ENCODE data around the gene ABHD17C. TPM values are rescaled to one million over a fixed set of nuclear protein-coding genes. Genes with fewer than 3 reads are reported as not detected.

The ABHD17C gene
- total RNA-seq, 1 donor from 2014 or later: 9.3 TPM

GRCh38 chr15:80743189-80743833 is 48.2 kb downstream of the ABHD17C start:
- H3K27ac ChIP-seq: no peak overlapping the region
- DNase-seq (ENCODE audit: low spot score): no peak
- H3K36me3 Mint-ChIP-seq: peaks cover 4% of the 10 kb centered on the region
- peaks cover 16% of the 10 kb centered on the region for H3K9me3 Mint-ChIP-seq
- TF ChIP-seq, protein P1, sequence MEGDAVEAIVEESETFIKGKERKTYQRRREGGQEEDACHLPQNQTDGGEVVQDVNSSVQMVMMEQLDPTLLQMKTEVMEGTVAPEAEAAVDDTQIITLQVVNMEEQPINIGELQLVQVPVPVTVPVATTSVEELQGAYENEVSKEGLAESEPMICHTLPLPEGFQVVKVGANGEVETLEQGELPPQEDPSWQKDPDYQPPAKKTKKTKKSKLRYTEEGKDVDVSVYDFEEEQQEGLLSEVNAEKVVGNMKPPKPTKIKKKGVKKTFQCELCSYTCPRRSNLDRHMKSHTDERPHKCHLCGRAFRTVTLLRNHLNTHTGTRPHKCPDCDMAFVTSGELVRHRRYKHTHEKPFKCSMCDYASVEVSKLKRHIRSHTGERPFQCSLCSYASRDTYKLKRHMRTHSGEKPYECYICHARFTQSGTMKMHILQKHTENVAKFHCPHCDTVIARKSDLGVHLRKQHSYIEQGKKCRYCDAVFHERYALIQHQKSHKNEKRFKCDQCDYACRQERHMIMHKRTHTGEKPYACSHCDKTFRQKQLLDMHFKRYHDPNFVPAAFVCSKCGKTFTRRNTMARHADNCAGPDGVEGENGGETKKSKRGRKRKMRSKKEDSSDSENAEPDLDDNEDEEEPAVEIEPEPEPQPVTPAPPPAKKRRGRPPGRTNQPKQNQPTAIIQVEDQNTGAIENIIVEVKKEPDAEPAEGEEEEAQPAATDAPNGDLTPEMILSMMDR (IDR thresholded peaks at IDR 0.05): no peak
- TF ChIP-seq EZH2 (IDR thresholded peaks at IDR 0.05) (no peak), EZH2phosphoT487 (IDR thresholded peaks at IDR 0.05) (no peak)
- H3K4me1 ChIP-seq: peaks cover 32% of the 10 kb centered on the region
- no peaks in the 10 kb centered on the region for H3K9me3 ChIP-seq (ENCODE audit: low read depth)
- H3K4me3 ChIP-seq: no peak overlapping the region
- H4K20me1 ChIP-seq (ENCODE audit: low read depth): peaks cover 4% of the 10 kb centered on the region
- no peaks in the 10 kb centered on the region for H3K79me2 ChIP-seq (ENCODE audit: low read depth)
- peaks cover 3% of the 10 kb centered on the region for H3K27me3 Mint-ChIP-seq (ENCODE audit: insufficient read depth, low read depth)
- H3K27ac Mint-ChIP-seq: no peak overlapping the region
- no peak overlapping the region for H3K9ac ChIP-seq
- peaks cover 9% of the 10 kb centered on the region for H3F3A ChIP-seq (ENCODE audit: low read depth)
- no peak overlapping the region for H2AFZ ChIP-seq (replicated peaks)
- H3K36me3 ChIP-seq: no peaks in the 10 kb centered on the region
- H3K4me1 Mint-ChIP-seq: peaks cover 35% of the 10 kb centered on the region
- no peak overlapping the region for H3K4me2 ChIP-seq
- H3K27me3 ChIP-seq: no peaks in the 10 kb centered on the region
- no peak overlapping the region for H3K4me3 Mint-ChIP-seq

DNA sequence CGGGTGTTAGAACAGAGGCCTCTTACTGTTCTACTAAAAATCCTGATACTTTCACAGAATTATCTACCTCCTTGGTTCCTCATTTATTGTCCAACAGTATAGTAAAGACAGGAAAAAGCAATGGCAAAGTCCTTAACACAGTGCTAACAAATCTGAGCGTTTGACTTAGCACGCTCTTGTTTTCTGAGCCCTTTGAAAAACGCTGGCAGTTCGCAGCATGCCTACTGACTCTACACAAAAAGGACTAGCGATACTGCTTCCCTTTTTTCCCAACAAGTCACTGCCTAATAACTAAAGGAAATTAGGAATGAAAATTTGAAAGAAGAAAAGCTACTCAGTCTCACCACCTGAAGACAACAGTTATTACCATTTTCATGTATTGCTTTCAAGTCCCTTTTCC is 49.3 kb downstream of the ABHD17C start:
- Histone ChIP-seq H2AFZ (replicated peaks) (no peak overlapping the region), H4K20me1 (ENCODE audit: low read depth) (peaks cover 4% of the 10 kb centered on the region), H3K36me3 (no peaks in the 10 kb centered on the region), H3K9me3 (ENCODE audit: low read depth) (no peaks in the 10 kb centered on the region), H3K4me2 (peak overlapping the region; percentile 62), H3K79me2 (ENCODE audit: low read depth) (no peaks in the 10 kb centered on the region), H3K9ac (no peak overlapping the region), H3K27me3 (no peaks in the 10 kb centered on the region), H3F3A (ENCODE audit: low read depth) (peaks cover 9% of the 10 kb centered on the region), H3K27ac (peak overlapping the region; percentile 31), H3K4me1 (peaks cover 32% of the 10 kb centered on the region), H3K4me3 (peak overlapping the region; percentile 18)
- peaks cover 4% of the 10 kb centered on the region for H3K36me3 Mint-ChIP-seq
- DNase-seq (ENCODE audit: low spot score): peak; percentile 68
- peaks cover 3% of the 10 kb centered on the region for H3K27me3 Mint-ChIP-seq (ENCODE audit: insufficient read depth, low read depth)
- no peak overlapping the region for H3K4me3 Mint-ChIP-seq
- TF ChIP-seq EZH2phosphoT487 (IDR thresholded peaks at IDR 0.05) (no peak), EZH2 (IDR thresholded peaks at IDR 0.05) (no peak)
- TF ChIP-seq, protein P1 (IDR thresholded peaks at IDR 0.05): no peak
- H3K4me1 Mint-ChIP-seq: peaks cover 37% of the 10 kb centered on the region
- peaks cover 8% of the 10 kb centered on the region for H3K9me3 Mint-ChIP-seq
- peak overlapping the region; percentile 95 for H3K27ac Mint-ChIP-seq

- Histone ChIP-seq H3K4me2 (peak overlapping the region; percentile 62), H3K4me3 (peak overlapping the region; percentile 18), H3K79me2 (ENCODE audit: low read depth) (no peaks in the 10 kb centered on the region), H3K27me3 (no peaks in the 10 kb centered on the region), H2AFZ (replicated peaks) (no peak overlapping the region), H3K27ac (peak overlapping the region; percentile 31), H3K9me3 (ENCODE audit: low read depth) (no peaks in the 10 kb centered on the region), H3K36me3 (no peaks in the 10 kb centered on the region), H3F3A (ENCODE audit: low read depth) (peaks cover 9% of the 10 kb centered on the region), H3K9ac (no peak overlapping the region), H3K4me1 (peaks cover 32% of the 10 kb centered on the region), H4K20me1 (ENCODE audit: low read depth) (peaks cover 4% of the 10 kb centered on the region)
- Mint-ChIP-seq H3K4me1 (peaks cover 39% of the 10 kb centered on the region), H3K36me3 (peaks cover 4% of the 10 kb centered on the region), H3K27me3 (ENCODE audit: insufficient read depth, low read depth) (peaks cover 3% of the 10 kb centered on the region), H3K4me3 (no peak overlapping the region), H3K27ac (peak overlapping the region; percentile 95), H3K9me3 (peaks cover 7% of the 10 kb centered on the region)
- no peak for TF ChIP-seq EZH2 (IDR thresholded peaks at IDR 0.05)
- DNase-seq (ENCODE audit: low spot score): no peak
Measured at GRCh38 chr15:80744826-80745225, 49.7 kb downstream of the ABHD17C start.

DNA sequence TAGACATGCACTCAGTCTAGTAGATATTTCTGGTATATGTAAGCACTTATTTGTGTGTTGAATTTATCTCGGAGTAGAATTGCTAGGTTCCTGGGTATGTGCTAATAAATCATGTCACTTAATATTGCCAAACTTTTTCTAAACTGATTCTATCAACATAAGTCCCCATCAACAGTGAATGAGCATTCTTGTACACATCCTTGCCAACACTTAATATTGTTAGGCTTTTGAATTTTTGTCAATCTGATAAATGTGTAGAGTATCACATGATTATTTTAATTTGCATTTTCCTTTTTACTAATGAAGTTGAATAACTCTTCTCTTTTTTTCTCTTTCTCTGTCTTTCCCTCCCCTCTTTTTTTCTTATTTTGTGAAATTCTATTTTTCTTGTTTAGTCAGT is 50.8 kb downstream of the ABHD17C start:
- H3K9me3 ChIP-seq (ENCODE audit: low read depth): no peaks in the 10 kb centered on the region
- no peak for TF ChIP-seq EZH2 (IDR thresholded peaks at IDR 0.05)
- TF ChIP-seq EZH2phosphoT487 (IDR thresholded peaks at IDR 0.05): no peak
- TF ChIP-seq, protein P1 (IDR thresholded peaks at IDR 0.05): no peak
- peaks cover 49% of the 10 kb centered on the region for H3K4me1 Mint-ChIP-seq
- DNase-seq (ENCODE audit: low spot score): no peak
- H4K20me1 ChIP-seq (ENCODE audit: low read depth): peaks cover 4% of the 10 kb centered on the region
- H3K27me3 ChIP-seq: no peaks in the 10 kb centered on the region
- H3K9me3 Mint-ChIP-seq: peaks cover 7% of the 10 kb centered on the region
- no peaks in the 10 kb centered on the region for H3K36me3 ChIP-seq
- no peak overlapping the region for H2AFZ ChIP-seq (replicated peaks)
- H3K4me2 ChIP-seq: no peak overlapping the region
- H3K4me3 ChIP-seq: no peak overlapping the region
- H3K27ac ChIP-seq: no peak overlapping the region
- H3K79me2 ChIP-seq (ENCODE audit: low read depth): no peaks in the 10 kb centered on the region
- H3K4me1 ChIP-seq: peaks cover 32% of the 10 kb centered on the region
- peak overlapping the region; percentile 48 for H3K27ac Mint-ChIP-seq
- H3K27me3 Mint-ChIP-seq (ENCODE audit: insufficient read depth, low read depth): peaks cover 3% of the 10 kb centered on the region
- no peak overlapping the region for H3K4me3 Mint-ChIP-seq
- H3K36me3 Mint-ChIP-seq: peaks cover 9% of the 10 kb centered on the region
- H3F3A ChIP-seq (ENCODE audit: low read depth): peaks cover 9% of the 10 kb centered on the region
- no peak overlapping the region for H3K9ac ChIP-seq
